Vagina (tissue), 2 donors: ENCODE results near the gene RSF1. TPM values are rescaled to one million over a fixed set of nuclear protein-coding genes. Genes with fewer than 3 reads are reported as not detected.

ENCODE experiments used
- DNase-seq, 2 donors: peaks; one replicate each; pipeline ENCODE4 v3.0.0-alpha.2; 2017; ENCODE audit errors: extremely low spot score in 2 of 2
- H3K27ac ChIP-seq: fragments of 200-600 bp; sonication (generic); one replicate; pipeline ENCODE4 v1.5.1; 2019
- H3K27me3 ChIP-seq: fragments of 200-600 bp; sonication (generic); one replicate; pipeline ENCODE4 v1.5.1; 2019
- H3K36me3 ChIP-seq, 2 donors: fragments of 200-600 bp; sonication (generic); one replicate each; pipeline ENCODE4 v1.5.1; 2017 to 2019
- H3K4me1 ChIP-seq: fragments of 200-600 bp; sonication (generic); one replicate; pipeline ENCODE4 v1.5.1; 2019
- H3K4me3 ChIP-seq, 2 donors: fragments of 200-600 bp; sonication (generic); 1 replicate in 1 of 2; 2 replicates in 1 of 2; pipeline ENCODE4 v1.5.1; 2016 to 2019
- H3K9me3 ChIP-seq: fragments of 200-600 bp; sonication (generic); one replicate; pipeline ENCODE4 v1.5.1; 2019
- CTCF ChIP-seq, 3 experiments: fragments of 450-650 bp in 2 of 3; fragments of 200-600 bp in 1 of 3; sonication (generic) in 1 of 3; IDR thresholded peaks; one replicate each; pipeline ENCODE4 v1.5.1; 2017 to 2019; ENCODE audit warnings: antibody characterized with exemption in 3 of 3, mild to moderate bottlenecking in 2 of 3, moderate library complexity in 2 of 3
- POLR2A ChIP-seq, 2 donors: fragments of 450-650 bp; IDR thresholded peaks; one replicate each; pipeline ENCODE4 v1.6.1; 2017; ENCODE audit warnings: antibody characterized with exemption in 2 of 2, mild to moderate bottlenecking in 2 of 2, moderate library complexity in 2 of 2
- POLR2AphosphoS5 ChIP-seq, 2 donors: sonication (generic); formaldehyde crosslinking; IDR thresholded peaks; one replicate each; pipeline ENCODE4 v1.9.0; 2017; ENCODE audit warnings: antibody characterized with exemption in 2 of 2, mild to moderate bottlenecking in 2 of 2, low read depth in 1 of 2; ENCODE audit not compliant: insufficient read depth in 1 of 2
- intact Hi-C: fragments of 100-400 bp; cut with DNase I; formaldehyde crosslinking; loops from one replicate; pipeline ENCODE4 v1.15.1; 2023
- total RNA-seq: library from RNA; depleted of rRNA; stranded (reverse); fragments of >200 nt; gene quantifications from one replicate; pipeline ENCODE4 v1.2.3, GENCODE V29; 2016

RSF1 gene
- total RNA-seq, 1 donor from 2014 or later = 60.4 TPM

- Histone ChIP-seq H3K36me3 (no peaks in the 10 kb centered on the region), H3K9me3 (no peaks in the 10 kb centered on the region), H3K4me3 (no peak overlapping the region), H3K27me3 (no peaks in the 10 kb centered on the region), H3K27ac (no peak overlapping the region), H3K4me1 (peaks cover 2% of the 10 kb centered on the region)
- TF ChIP-seq POLR2AphosphoS5 (IDR thresholded peaks at IDR 0.05; ENCODE audit: insufficient read depth in 1 of 2, low read depth in 1 of 2) (no peak), POLR2A (IDR thresholded peaks at IDR 0.05) (no peak), CTCF (IDR thresholded peaks at IDR 0.05) (no peak)
- no peak for DNase-seq
- intact Hi-C loops = no loop called here
These were observed 42.0 kb downstream of the RSF1 start for GRCh38 chr11:77778549-77778948.

- Histone ChIP-seq H3K4me1 (peaks cover 6% of the 10 kb centered on the region), H3K4me3 (no peak overlapping the region), H3K27ac (no peak overlapping the region), H3K36me3 (no peaks in the 10 kb centered on the region), H3K27me3 (no peaks in the 10 kb centered on the region), H3K9me3 (no peaks in the 10 kb centered on the region)
- no peak for TF ChIP-seq CTCF (IDR thresholded peaks at IDR 0.05)
- TF ChIP-seq POLR2AphosphoS5 (IDR thresholded peaks at IDR 0.05; ENCODE audit: insufficient read depth in 1 of 2, low read depth in 1 of 2) = no peak
- TF ChIP-seq POLR2A (IDR thresholded peaks at IDR 0.05) = no peak
- DNase-seq = no peak
- intact Hi-C loops = no loop called here
These were observed 42.4 kb downstream of the RSF1 start for GRCh38 chr11:77778118-77778517.

- Histone ChIP-seq H3K4me3 (no peak overlapping the region), H3K9me3 (no peaks in the 10 kb centered on the region), H3K4me1 (peaks cover 9% of the 10 kb centered on the region), H3K27ac (no peak overlapping the region), H3K36me3 (no peaks in the 10 kb centered on the region), H3K27me3 (no peaks in the 10 kb centered on the region)
- TF ChIP-seq POLR2AphosphoS5 (IDR thresholded peaks at IDR 0.05; ENCODE audit: insufficient read depth in 1 of 2, low read depth in 1 of 2) (no peak), CTCF (IDR thresholded peaks at IDR 0.05) (peak in 1 of 3 experiments; percentile 23), POLR2A (IDR thresholded peaks at IDR 0.05) (no peak)
- DNase-seq = no peak
- intact Hi-C loops = no loop called here
These were observed 44.1 kb downstream of the RSF1 start for GRCh38 chr11:77776455-77776854.

- H3K27me3 ChIP-seq = no peaks in the 10 kb centered on the region
- peaks cover 13% of the 10 kb centered on the region for H3K4me1 ChIP-seq
These were observed 44.6 kb downstream of the RSF1 start for GRCh38 chr11:77775936-77776335.

More at GRCh38 chr11:77775936-77776335, 44.6 kb downstream of the RSF1 start:
- TF ChIP-seq POLR2AphosphoS5 (IDR thresholded peaks at IDR 0.05; ENCODE audit: insufficient read depth in 1 of 2, low read depth in 1 of 2) (no peak), POLR2A (IDR thresholded peaks at IDR 0.05) (no peak), CTCF (IDR thresholded peaks at IDR 0.05) (no peak)
- intact Hi-C loops = no loop called here
- Histone ChIP-seq H3K27ac (no peak overlapping the region), H3K36me3 (no peaks in the 10 kb centered on the region), H3K9me3 (no peaks in the 10 kb centered on the region), H3K4me3 (no peak overlapping the region)
- DNase-seq = no peak
